Nephron (organoid): ENCODE data around the gene IP6K3.
A peak's percentile ranks its signal among the peaks of the same experiment; 100 is the strongest.

Experiments used
- H3K27ac Mint-ChIP-seq, 3 experiments: 2 replicates each; pipeline ENCODE4 v1.8.0; 2020; ENCODE audit warnings: mixed read lengths in 3 of 3, mild to moderate bottlenecking in 2 of 3, moderate library complexity in 1 of 3
- H3K27me3 Mint-ChIP-seq: 2 replicates; pipeline ENCODE4 v1.8.0; 2021; ENCODE audit warnings: low read depth, mild to moderate bottlenecking, moderate library complexity, mixed read lengths
- H3K36me3 Mint-ChIP-seq: 2 replicates; pipeline ENCODE4 v1.8.0; 2020; ENCODE audit warnings: low read depth, mixed read lengths
- H3K4me1 Mint-ChIP-seq: 2 replicates; pipeline ENCODE4 v1.8.0; 2020; ENCODE audit warnings: mixed read lengths
- H3K4me3 Mint-ChIP-seq, 3 experiments: 2 replicates each; pipeline ENCODE4 v1.8.0; 2020; ENCODE audit warnings: mild to moderate bottlenecking in 3 of 3, mixed read lengths in 3 of 3, moderate library complexity in 2 of 3
- H3K9me3 Mint-ChIP-seq: 2 replicates; pipeline ENCODE4 v1.8.0; 2020; ENCODE audit warnings: mixed read lengths
- TF ChIP-seq, protein P1 (sequence below), 3 experiments: fragments of 200-600 bp; sonication (generic); IDR thresholded peaks; one replicate each; pipeline ENCODE4 v1.5.0; 2021; ENCODE audit warnings: antibody characterized with exemption in 3 of 3; ENCODE audit not compliant: unreplicated experiment in 3 of 3

Gene IP6K3

DNA sequence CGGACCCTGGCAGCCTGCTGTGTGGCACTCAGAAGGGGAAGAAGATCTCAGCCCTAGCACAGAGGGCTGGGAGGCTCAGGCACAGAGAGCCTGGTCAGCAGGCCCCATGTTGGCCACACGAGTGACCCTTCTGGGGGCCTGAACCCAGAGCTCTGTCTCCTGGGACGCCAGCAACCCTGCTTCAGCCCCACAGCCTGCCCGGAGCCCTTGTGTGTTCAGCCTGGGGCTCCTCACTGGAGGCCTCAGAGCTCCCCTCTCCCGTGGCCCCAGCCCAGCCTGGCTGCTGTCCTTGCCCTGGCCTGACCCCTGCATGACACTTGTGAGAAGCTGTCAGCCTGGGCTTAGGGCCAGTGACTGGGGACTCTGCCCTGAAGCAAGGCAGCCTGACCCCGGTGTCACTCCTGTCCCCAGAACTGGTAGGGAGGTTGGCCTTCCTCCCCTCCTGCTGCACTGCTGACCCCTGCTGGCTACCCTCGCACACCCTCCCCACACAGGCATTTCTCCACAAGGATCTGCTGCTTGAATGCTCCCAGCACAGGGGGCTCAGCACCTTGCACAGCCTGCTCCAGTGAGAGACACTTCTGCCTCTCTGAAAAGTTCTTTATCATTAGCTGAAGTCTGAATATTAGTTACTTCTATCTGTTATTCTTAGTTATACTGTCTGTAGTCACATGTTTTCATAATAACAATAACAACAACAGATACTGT, 15.4 kb upstream of the IP6K3 start:
- peak overlapping the region in 2 of 3 experiments; percentile 61 to 63 for H3K4me3 Mint-ChIP-seq
- H3K27ac Mint-ChIP-seq: peak overlapping the region; percentile 71 to 93 (median 86)
- H3K4me1 Mint-ChIP-seq: peaks cover 58% of the 10 kb centered on the region
- TF ChIP-seq, protein P1, sequence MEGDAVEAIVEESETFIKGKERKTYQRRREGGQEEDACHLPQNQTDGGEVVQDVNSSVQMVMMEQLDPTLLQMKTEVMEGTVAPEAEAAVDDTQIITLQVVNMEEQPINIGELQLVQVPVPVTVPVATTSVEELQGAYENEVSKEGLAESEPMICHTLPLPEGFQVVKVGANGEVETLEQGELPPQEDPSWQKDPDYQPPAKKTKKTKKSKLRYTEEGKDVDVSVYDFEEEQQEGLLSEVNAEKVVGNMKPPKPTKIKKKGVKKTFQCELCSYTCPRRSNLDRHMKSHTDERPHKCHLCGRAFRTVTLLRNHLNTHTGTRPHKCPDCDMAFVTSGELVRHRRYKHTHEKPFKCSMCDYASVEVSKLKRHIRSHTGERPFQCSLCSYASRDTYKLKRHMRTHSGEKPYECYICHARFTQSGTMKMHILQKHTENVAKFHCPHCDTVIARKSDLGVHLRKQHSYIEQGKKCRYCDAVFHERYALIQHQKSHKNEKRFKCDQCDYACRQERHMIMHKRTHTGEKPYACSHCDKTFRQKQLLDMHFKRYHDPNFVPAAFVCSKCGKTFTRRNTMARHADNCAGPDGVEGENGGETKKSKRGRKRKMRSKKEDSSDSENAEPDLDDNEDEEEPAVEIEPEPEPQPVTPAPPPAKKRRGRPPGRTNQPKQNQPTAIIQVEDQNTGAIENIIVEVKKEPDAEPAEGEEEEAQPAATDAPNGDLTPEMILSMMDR (IDR thresholded peaks at IDR 0.05; ENCODE audit: unreplicated experiment in 3 of 3): peak; percentile 21 to 48 (median 22)
- H3K27me3 Mint-ChIP-seq: peaks cover 14% of the 10 kb centered on the region
- no peaks in the 10 kb centered on the region for H3K36me3 Mint-ChIP-seq
- no peaks in the 10 kb centered on the region for H3K9me3 Mint-ChIP-seq

DNA sequence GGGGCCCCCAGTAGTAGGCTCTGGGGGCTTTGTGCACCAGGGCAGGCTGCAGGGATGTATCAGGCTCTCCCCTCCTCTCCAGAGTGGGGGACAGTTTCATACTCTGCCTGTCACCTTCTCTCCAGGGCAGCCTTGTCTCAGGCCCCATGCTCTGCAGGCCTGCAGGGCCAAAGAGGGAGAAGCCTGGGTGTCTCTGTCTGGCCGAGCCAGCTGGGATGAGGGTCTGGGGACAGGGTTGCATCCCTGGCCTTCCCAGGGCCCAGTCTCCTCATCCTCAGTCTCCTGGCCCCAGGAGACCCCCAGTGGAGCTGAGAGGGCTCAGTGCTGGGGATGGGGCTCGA, 14.8 kb upstream of the IP6K3 start:
- H3K27ac Mint-ChIP-seq: peak overlapping the region in 2 of 3 experiments; percentile 80 to 86
- peaks cover 15% of the 10 kb centered on the region for H3K27me3 Mint-ChIP-seq
- H3K36me3 Mint-ChIP-seq: no peaks in the 10 kb centered on the region
- no peaks in the 10 kb centered on the region for H3K9me3 Mint-ChIP-seq
- TF ChIP-seq, protein P1 (IDR thresholded peaks at IDR 0.05; ENCODE audit: unreplicated experiment in 3 of 3): no peak
- H3K4me1 Mint-ChIP-seq: peaks cover 58% of the 10 kb centered on the region
- H3K4me3 Mint-ChIP-seq: no peak overlapping the region

DNA sequence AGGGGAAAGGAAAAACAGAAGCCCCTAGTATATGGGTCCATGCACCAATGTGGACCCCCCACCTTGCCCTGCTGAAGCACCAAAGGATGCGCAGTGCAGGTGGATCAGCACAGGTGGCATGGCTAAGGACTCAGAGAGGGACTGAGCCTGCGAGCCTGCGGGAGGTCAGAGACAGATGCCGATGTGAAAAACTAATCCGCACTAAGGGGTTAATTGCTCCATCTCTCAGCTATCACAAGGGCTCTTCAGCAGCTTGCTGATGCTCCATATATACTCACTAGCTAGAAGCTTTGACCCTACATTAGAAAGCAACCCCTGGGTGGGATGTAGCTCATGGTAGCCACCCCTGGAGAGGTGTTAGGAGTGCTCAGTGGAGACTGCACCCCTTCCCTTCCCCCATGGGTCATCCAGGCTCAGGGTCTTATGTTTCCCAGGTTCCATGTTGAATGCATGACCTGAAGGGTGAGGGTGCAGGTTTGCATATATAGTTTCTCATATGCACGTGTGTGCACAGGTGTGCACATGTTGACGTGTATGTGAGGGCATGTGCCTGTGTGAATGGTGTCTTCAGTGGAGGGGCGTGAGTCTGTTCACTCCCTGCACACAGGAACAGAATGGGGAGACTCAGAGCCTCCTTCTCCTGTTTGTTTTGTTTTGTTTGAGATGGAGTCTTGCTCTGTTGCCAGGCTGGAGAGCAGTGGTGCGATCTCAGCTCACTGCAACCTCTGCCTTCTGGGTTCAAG, 13.4 kb upstream of the IP6K3 start:
- H3K9me3 Mint-ChIP-seq: no peaks in the 10 kb centered on the region
- peaks cover 58% of the 10 kb centered on the region for H3K4me1 Mint-ChIP-seq
- H3K4me3 Mint-ChIP-seq: peak overlapping the region in 1 of 3 experiments; percentile 47
- TF ChIP-seq, protein P1 (IDR thresholded peaks at IDR 0.05; ENCODE audit: unreplicated experiment in 3 of 3): no peak
- peaks cover 14% of the 10 kb centered on the region for H3K27me3 Mint-ChIP-seq
- peak overlapping the region; percentile 80 to 92 (median 86) for H3K27ac Mint-ChIP-seq
- no peaks in the 10 kb centered on the region for H3K36me3 Mint-ChIP-seq

DNA sequence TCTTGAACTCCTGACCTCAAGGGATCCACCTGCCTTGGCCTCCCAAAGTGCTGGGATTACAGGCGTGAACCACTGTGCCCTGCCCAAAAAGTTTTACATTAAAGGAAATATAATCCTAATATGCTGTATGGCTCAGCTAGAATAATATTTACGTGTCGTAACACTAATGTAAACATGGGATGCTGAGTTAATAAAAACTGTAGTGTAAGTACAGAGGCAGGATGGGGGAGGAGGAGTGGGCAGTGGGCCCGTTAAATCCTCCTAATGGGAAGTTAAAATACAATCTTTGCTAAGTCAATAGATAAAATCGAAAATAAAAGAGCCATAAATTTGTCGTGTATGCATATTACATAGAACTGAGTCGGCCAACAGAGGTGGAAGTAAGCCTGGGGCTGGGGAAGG, 12.1 kb upstream of the IP6K3 start:
- Mint-ChIP-seq H3K4me1 (peaks cover 55% of the 10 kb centered on the region), H3K27ac (peak overlapping the region; percentile 60 to 84 (median 78)), H3K27me3 (peaks cover 13% of the 10 kb centered on the region), H3K36me3 (no peaks in the 10 kb centered on the region), H3K9me3 (no peaks in the 10 kb centered on the region), H3K4me3 (peak overlapping the region; percentile 14 to 61 (median 54))
- TF ChIP-seq, protein P1 (IDR thresholded peaks at IDR 0.05; ENCODE audit: unreplicated experiment in 3 of 3): no peak

DNA sequence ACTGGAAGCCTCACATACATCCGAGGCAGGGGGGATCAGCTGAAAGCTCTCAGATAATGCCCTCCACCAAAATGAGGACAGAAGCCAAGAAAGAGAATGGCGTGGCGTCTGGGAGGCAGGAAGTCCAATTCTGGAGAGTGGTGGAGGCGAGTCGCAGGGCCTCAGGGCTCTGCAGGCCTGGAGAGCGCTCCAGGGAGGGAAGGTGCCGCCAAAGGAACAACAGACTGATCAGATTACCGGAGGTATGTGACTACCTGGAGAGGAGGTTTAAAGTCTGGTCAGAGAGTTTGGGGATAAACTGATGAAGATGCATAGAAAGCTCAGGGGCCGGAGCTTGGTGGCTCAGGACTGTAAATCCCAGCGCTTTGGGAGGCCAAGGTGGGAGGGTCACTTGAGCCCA, 11.2 kb upstream of the IP6K3 start:
- peaks cover 13% of the 10 kb centered on the region for H3K27me3 Mint-ChIP-seq
- TF ChIP-seq, protein P1 (IDR thresholded peaks at IDR 0.05; ENCODE audit: unreplicated experiment in 3 of 3): no peak
- H3K4me1 Mint-ChIP-seq: peaks cover 46% of the 10 kb centered on the region
- H3K36me3 Mint-ChIP-seq: no peaks in the 10 kb centered on the region
- no peaks in the 10 kb centered on the region for H3K9me3 Mint-ChIP-seq
- peak overlapping the region in 1 of 3 experiments; percentile 46 for H3K4me3 Mint-ChIP-seq
- H3K27ac Mint-ChIP-seq: peak overlapping the region in 2 of 3 experiments; percentile 0 to 60
